NCI-H345 treated with DMSO at 0.1 percent for 48 hours (cell line): ENCODE data around the gene PVALEF.
A peak's percentile ranks its signal among the peaks of the same experiment; 100 is the strongest.
"Not testable (repeated sequence)": the region's sequence is repeated elsewhere in the genome, so short reads cannot be mapped to it uniquely, and the experiment has no call there.

Source experiments
- DNase-seq: peaks from one replicate; lab custom pipeline; 2025; ENCODE audit not compliant: unreplicated experiment; lab: John Stamatoyannopoulos, UW

PVALEF gene

GRCh38 chr17:81210868-81211267 is 45.6 kb downstream of the PVALEF start:
- DNase-seq: no peak

GRCh38 chr17:81212365-81212764 is 47.1 kb downstream of the PVALEF start:
- no peak for DNase-seq

GRCh38 chr17:81213978-81214377 is 48.7 kb downstream of the PVALEF start:
- no peak for DNase-seq

- no peak for DNase-seq
Measured at GRCh38 chr17:81217491-81217890, 52.2 kb downstream of the PVALEF start.

GRCh38 chr17:81218459-81218858 is 53.2 kb downstream of the PVALEF start:
- no peak for DNase-seq

- no peak for DNase-seq
Measured at GRCh38 chr17:81218991-81219390, 53.7 kb downstream of the PVALEF start.

- DNase-seq: no peak
Measured at GRCh38 chr17:81219476-81220180, 54.3 kb downstream of the PVALEF start.

- no peak for DNase-seq
Measured at GRCh38 chr17:81221371-81221841, 56.1 kb downstream of the PVALEF start.

GRCh38 chr17:81221842-81222619 is 56.7 kb downstream of the PVALEF start:
- DNase-seq: no peak

- DNase-seq: no peak
Measured at GRCh38 chr17:81222620-81222905, 57.3 kb downstream of the PVALEF start.

GRCh38 chr17:81222906-81223761 is 57.8 kb downstream of the PVALEF start, which contains the start of gene CEP131:
CEP131 (minus strand) TSS chr17:81222965; CDS start chr17:81220056, 2,909 bp downstream.
- DNase-seq: peak; percentile 99

- peak; percentile 51 for DNase-seq
Measured at GRCh38 chr17:81223762-81224130, 58.4 kb downstream of the PVALEF start.

GRCh38 chr17:81227630-81228029 is 62.3 kb downstream of the PVALEF start:
- DNase-seq: not testable (repeated sequence)

- no peak for DNase-seq
Measured at GRCh38 chr17:81228420-81228819, 63.1 kb downstream of the PVALEF start.

GRCh38 chr17:81228834-81229665 is 63.7 kb downstream of the PVALEF start:
- no peak for DNase-seq

GRCh38 chr17:81229666-81229920 is 64.3 kb downstream of the PVALEF start:
- DNase-seq: no peak

GRCh38 chr17:81230043-81230820 is 64.9 kb downstream of the PVALEF start:
- DNase-seq: no peak

- no peak for DNase-seq
Measured at GRCh38 chr17:81231121-81231645, 65.9 kb downstream of the PVALEF start.

- no peak for DNase-seq
Measured at GRCh38 chr17:81231766-81232581, 66.7 kb downstream of the PVALEF start.
